IMR-90 (cell line): ENCODE measurements around the gene DRD4. TPM values are rescaled to one million over a fixed set of nuclear protein-coding genes. Genes with fewer than 3 reads are reported as not detected.

Experiments used
- ATAC-seq: fragments of 200-7000 bp; cut with Tn5 transposase; 2 replicates; pipeline ENCODE4 v1.9.1; 2020; ENCODE audit warnings: low read depth, mild to moderate bottlenecking, moderate library complexity
- BruUV-seq: library from RNA; stranded (reverse); fragments of 400-500 nt; replicated peaks from 2 replicates; lab custom pipeline; 2021; lab: Mats Ljungman, UMichigan
- CTCF ChIA-PET: fragments of 300-600 bp; formaldehyde crosslinking; extraction: SDS; loops from one replicate; lab custom pipeline; 2021; ENCODE audit warnings: antibody characterized with exemption; lab: Yijun Ruan, JAX
- POLR2A ChIA-PET: fragments of 300-600 bp; sonication (Branson Sonifier 250); formaldehyde crosslinking; loops from one replicate; lab custom pipeline; 2022; ENCODE audit warnings: antibody characterized with exemption; ENCODE audit not compliant: unreplicated experiment; lab: Charles Lee
- DNase-seq: peaks from one replicate; pipeline ENCODE4 v3.0.0; 2013
- H2AFZ ChIP-seq: replicated peaks from 2 replicates; pipeline ENCODE3; 2013; ENCODE audit warnings: low read length, mild to moderate bottlenecking; ENCODE audit not compliant: poor library complexity
- H2AK5ac ChIP-seq: 2 replicates; pipeline ENCODE4 v1.6.1; 2013; ENCODE audit warnings: low read depth, low read length, inconsistent platforms
- H2AK9ac ChIP-seq: replicated peaks from 2 replicates; pipeline ENCODE3; 2013; ENCODE audit warnings: mild to moderate bottlenecking, low read depth, low read length, moderate library complexity; ENCODE audit not compliant: poor library complexity
- H2BK120ac ChIP-seq: 2 replicates; pipeline ENCODE4 v1.6.1; 2013; ENCODE audit warnings: low read depth, low read length, inconsistent platforms
- H2BK15ac ChIP-seq: 3 replicates; pipeline ENCODE4 v1.6.1; 2013; ENCODE audit warnings: low read depth, low read length, inconsistent platforms
- H2BK20ac ChIP-seq: 2 replicates; pipeline ENCODE4 v1.6.1; 2013; ENCODE audit warnings: low read depth, mild to moderate bottlenecking, inconsistent platforms, low read length, moderate library complexity
- H2BK5ac ChIP-seq: 2 replicates; pipeline ENCODE4 v1.6.1; 2013; ENCODE audit warnings: mild to moderate bottlenecking, low read depth, low read length, inconsistent platforms; ENCODE audit not compliant: poor library complexity, severe bottlenecking
- H3K14ac ChIP-seq: replicated peaks from 2 replicates; pipeline ENCODE4 v1.6.1; 2013; ENCODE audit warnings: low read depth, low read length, inconsistent platforms
- H3K18ac ChIP-seq: 2 replicates; pipeline ENCODE4 v1.6.1; 2013; ENCODE audit warnings: low read depth, low read length, control low read depth
- H3K23ac ChIP-seq: 2 replicates; pipeline ENCODE4 v1.6.1; 2013; ENCODE audit warnings: low read depth, low read length, inconsistent platforms
- H3K27ac ChIP-seq: 2 replicates; pipeline ENCODE4 v1.5.1; 2013; ENCODE audit warnings: mild to moderate bottlenecking, control low read depth, low read length; ENCODE audit not compliant: insufficient read depth
- H3K27me3 ChIP-seq: 2 replicates; pipeline ENCODE4 v1.6.1; 2013; ENCODE audit warnings: low read length; ENCODE audit not compliant: control insufficient read depth, insufficient read depth
- H3K36me3 ChIP-seq: 2 replicates; pipeline ENCODE4 v1.6.1; 2013; ENCODE audit warnings: low read length, mixed read lengths; ENCODE audit not compliant: control insufficient read depth, insufficient read depth
- H3K4ac ChIP-seq: 2 replicates; pipeline ENCODE4 v1.6.1; 2013; ENCODE audit warnings: low read depth, low read length, inconsistent platforms
- H3K4me1 ChIP-seq: 2 replicates; pipeline ENCODE4 v1.6.1; 2013; ENCODE audit warnings: low read length, mixed read lengths; ENCODE audit not compliant: control insufficient read depth, insufficient read depth
- H3K4me2 ChIP-seq: 2 replicates; pipeline ENCODE4 v1.6.1; 2013; ENCODE audit warnings: low read depth, mild to moderate bottlenecking, control low read depth, low read length, moderate library complexity
- H3K4me3 ChIP-seq: 2 replicates; pipeline ENCODE4 v1.5.1; 2013; ENCODE audit warnings: low read depth, mild to moderate bottlenecking, control low read depth, low read length, moderate library complexity; ENCODE audit not compliant: insufficient read depth
- H3K56ac ChIP-seq: 2 replicates; pipeline ENCODE4 v1.6.1; 2013; ENCODE audit warnings: low read length, inconsistent platforms; ENCODE audit not compliant: insufficient read depth; ENCODE audit errors: extremely low read depth
- H3K79me1 ChIP-seq, 2 experiments: 2 replicates each; pipeline ENCODE4 v1.6.1; 2013; ENCODE audit warnings: low read length in 2 of 2, inconsistent platforms in 1 of 2, low read depth in 1 of 2
- H3K9ac ChIP-seq: 2 replicates; pipeline ENCODE4 v1.6.1; 2013; ENCODE audit warnings: low read depth, low read length, control low read depth
- H3K9me1 ChIP-seq: 2 replicates; pipeline ENCODE4 v1.6.1; 2013; ENCODE audit warnings: low read length, inconsistent platforms; ENCODE audit not compliant: insufficient read depth
- H3K9me3 ChIP-seq: 2 replicates; pipeline ENCODE4 v1.6.1; 2013; ENCODE audit warnings: low read length; ENCODE audit not compliant: control insufficient read depth, insufficient read depth
- H4K20me1 ChIP-seq: 2 replicates; pipeline ENCODE4 v1.6.1; 2013; ENCODE audit warnings: low read length, inconsistent platforms; ENCODE audit not compliant: insufficient read depth
- H4K5ac ChIP-seq: 2 replicates; pipeline ENCODE4 v1.6.1; 2013; ENCODE audit warnings: mild to moderate bottlenecking, low read depth, low read length, control low read depth
- H4K8ac ChIP-seq, 2 experiments: 2 replicates each; pipeline ENCODE4 v1.6.1; 2013; ENCODE audit warnings: low read depth in 2 of 2, low read length in 2 of 2, control low read depth in 1 of 2, inconsistent platforms in 1 of 2
- H4K91ac ChIP-seq: 2 replicates; pipeline ENCODE4 v1.6.1; 2013; ENCODE audit warnings: low read depth, low read length, inconsistent platforms; ENCODE audit not compliant: insufficient read depth
- BHLHE40 ChIP-seq: fragments of 150-350 bp; IDR thresholded peaks from 2 replicates; pipeline ENCODE4 v1.6.1; 2016; ENCODE audit warnings: mild to moderate bottlenecking, low read depth, low read length
- CEBPB ChIP-seq: IDR thresholded peaks from 2 replicates; pipeline ENCODE4 v1.6.1; 2012; ENCODE audit warnings: low read depth, low read length, improper control_type of control experiment
- FOS ChIP-seq: fragments of 150-350 bp; IDR thresholded peaks from 2 replicates; pipeline ENCODE4 v1.6.1; 2016; ENCODE audit warnings: low read depth, low read length
- MAFK ChIP-seq: IDR thresholded peaks from 2 replicates; pipeline ENCODE4 v1.6.1; 2012; ENCODE audit warnings: low read depth, low read length, improper control_type of control experiment
- MAZ ChIP-seq: IDR thresholded peaks from 2 replicates; pipeline ENCODE4 v1.6.1; 2012; ENCODE audit warnings: low read depth, mild to moderate bottlenecking, low read length, improper control_type of control experiment, moderate library complexity, borderline replicate concordance
- MXI1 ChIP-seq: IDR thresholded peaks from 2 replicates; pipeline ENCODE4 v1.6.1; 2012; ENCODE audit warnings: low read depth, mild to moderate bottlenecking, low read length, moderate library complexity, borderline replicate concordance
- NFE2L2 ChIP-seq: fragments of 150-350 bp; IDR thresholded peaks from 2 replicates; pipeline ENCODE4 v1.6.1; 2016; ENCODE audit warnings: low read depth, mild to moderate bottlenecking, low read length
- POLR2A ChIP-seq: IDR thresholded peaks from 2 replicates; pipeline ENCODE4 v1.6.1; 2012; ENCODE audit warnings: mild to moderate bottlenecking, low read depth, low read length
- RAD21 ChIP-seq: IDR thresholded peaks from 2 replicates; pipeline ENCODE4 v1.6.1; 2012; ENCODE audit warnings: low read length, improper control_type of control experiment
- RCOR1 ChIP-seq: IDR thresholded peaks from 2 replicates; pipeline ENCODE4 v1.6.1; 2012; ENCODE audit warnings: mild to moderate bottlenecking, low read length, improper control_type of control experiment; ENCODE audit not compliant: insufficient replicate concordance
- RFX5 ChIP-seq: IDR thresholded peaks from 2 replicates; pipeline ENCODE4 v1.8.0; 2012; ENCODE audit warnings: low read depth, mild to moderate bottlenecking, low read length, moderate library complexity
- SMC3 ChIP-seq: fragments of 150-350 bp; IDR thresholded peaks from 2 replicates; pipeline ENCODE4 v1.6.1; 2016; ENCODE audit warnings: low read depth, mild to moderate bottlenecking, antibody characterized with exemption, low read length, moderate library complexity
- WGBS, 2 experiments: methylation state at CpG; one replicate each; pipeline versions ENCODE4 v1.1.5 to v1.1.7; 2013; ENCODE audit warnings: missing lambda C conversion rate in 2 of 2; ENCODE audit not compliant: insufficient read length in 1 of 2; ENCODE audit errors: extremely low coverage in 2 of 2; 5-methylcytosine and 5-hydroxymethylcytosine counted together
- dilution Hi-C: fragments of 300-500 bp; cut with HindIII; formaldehyde crosslinking; loops from one replicate; pipeline ENCODE4 v1.14.3; 2018; ENCODE audit warnings: low sequenced_read_pairs; ENCODE audit not compliant: unreplicated experiment
- in situ Hi-C: fragments of 300-500 bp; cut with MboI; formaldehyde crosslinking; loops from 3 replicates; pipeline ENCODE4 v1.14.3; 2019; ENCODE audit warnings: low sequenced_read_pairs, inconsistent platforms, mixed read lengths
- intact Hi-C: fragments of 100-400 bp; cut with micrococcal nuclease; formaldehyde crosslinking; loops from 2 replicates; pipeline ENCODE4 v1.10.0; 2022
- polyA plus RNA-seq, 3 experiments: library from polyadenylated mRNA; depleted of rRNA; stranded (reverse); fragments of >200 nt; gene quantifications; 2 replicates each; pipeline ENCODE4 v1.2.3, GENCODE V29; 2012; ENCODE audit warnings: low replicate concordance in 1 of 3
- total RNA-seq: library from RNA; depleted of rRNA; stranded (reverse); fragments of >200 nt; gene quantifications from 2 replicates; pipeline ENCODE4 v1.2.3, GENCODE V29; 2012
- TF ChIP-seq, protein P1 (sequence below): conservative IDR thresholded peaks from 2 replicates; pipeline ENCODE4 v1.5.1; 2012; ENCODE audit warnings: mild to moderate bottlenecking, low read depth, low read length, improper control_type of control experiment
- TF ChIP-seq, protein P2 (sequence below): fragments of 150-350 bp; IDR thresholded peaks from 2 replicates; pipeline ENCODE4 v1.6.1; 2017; ENCODE audit warnings: mild to moderate bottlenecking, antibody characterized with exemption, low read length, low read depth
- TF ChIP-seq, protein P3 (sequence below): fragments of 150-350 bp; IDR thresholded peaks from 2 replicates; pipeline ENCODE4 v1.6.1; 2016; ENCODE audit warnings: low read depth, mild to moderate bottlenecking, low read length, moderate library complexity, borderline replicate concordance

Gene DRD4
- total and polyA plus RNA-seq, 2 of the 4 experiments (the other 2 are of a cell fraction): not detected

DNA sequence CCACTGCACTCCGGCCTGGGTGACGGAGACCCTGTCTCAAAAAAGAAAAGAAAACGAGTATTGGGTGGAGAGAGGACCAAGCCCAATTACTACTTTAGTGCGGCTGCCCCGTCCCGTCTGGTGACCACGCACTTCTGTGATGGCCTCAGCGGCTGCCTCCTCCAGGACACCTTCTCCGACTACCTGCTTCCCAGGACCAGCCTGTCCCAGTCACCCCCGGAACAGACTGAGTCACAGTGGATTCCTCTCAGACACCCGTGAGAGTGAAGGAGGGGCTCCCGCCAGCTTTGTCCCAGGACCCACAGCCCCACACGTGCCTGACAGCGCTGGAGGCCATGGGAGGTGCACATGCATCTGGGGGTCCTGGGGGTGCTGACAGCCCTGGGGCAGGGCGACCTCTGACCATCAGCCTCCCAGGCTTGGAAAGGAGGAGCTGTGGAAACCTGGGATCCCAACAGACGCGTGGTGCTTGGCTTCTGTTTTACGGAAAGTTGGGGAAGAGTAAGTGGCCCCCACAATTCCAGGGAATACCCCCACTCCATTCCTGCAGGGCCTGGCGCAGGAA lies 4.8 kb downstream of the DRD4 start:
- POLR2A ChIA-PET: no interaction called here
- Histone ChIP-seq H3K9me3 (no peaks in the 10 kb centered on the region), H4K20me1 (peaks cover 27% of the 10 kb centered on the region), H4K91ac (no peak overlapping the region), H3K56ac (no peak overlapping the region), H3K14ac (no peak overlapping the region), H3K79me1 (no peaks in the 10 kb centered on the region), H2AK9ac (no peak overlapping the region), H3K18ac (no peak overlapping the region), H3K23ac (no peak overlapping the region), H3K4ac (no peak overlapping the region), H3K4me2 (no peak overlapping the region), H3K27ac (no peak overlapping the region), H3K9ac (no peak overlapping the region), H3K36me3 (peaks cover 22% of the 10 kb centered on the region), H3K4me3 (no peak overlapping the region), H2AK5ac (no peak overlapping the region), H2BK120ac (no peak overlapping the region), H4K5ac (no peak overlapping the region), H3K27me3 (peaks cover 14% of the 10 kb centered on the region; the same call in 1 of the 2 replicates), H3K4me1 (peaks cover 8% of the 10 kb centered on the region; the same call in 1 of the 2 replicates), H2BK5ac (no peak overlapping the region), H3K9me1 (no peaks in the 10 kb centered on the region), H2BK15ac (no peak overlapping the region), H2BK20ac (no peak overlapping the region), H4K8ac (no peak overlapping the region), H2AFZ (no peak overlapping the region)
- intact Hi-C loops: no loop called here
- DNase-seq: no peak
- no peak for ATAC-seq
- no peak for TF ChIP-seq MXI1
- no peak for TF ChIP-seq CEBPB
- TF ChIP-seq POLR2A: no peak
- TF ChIP-seq, protein P1, sequence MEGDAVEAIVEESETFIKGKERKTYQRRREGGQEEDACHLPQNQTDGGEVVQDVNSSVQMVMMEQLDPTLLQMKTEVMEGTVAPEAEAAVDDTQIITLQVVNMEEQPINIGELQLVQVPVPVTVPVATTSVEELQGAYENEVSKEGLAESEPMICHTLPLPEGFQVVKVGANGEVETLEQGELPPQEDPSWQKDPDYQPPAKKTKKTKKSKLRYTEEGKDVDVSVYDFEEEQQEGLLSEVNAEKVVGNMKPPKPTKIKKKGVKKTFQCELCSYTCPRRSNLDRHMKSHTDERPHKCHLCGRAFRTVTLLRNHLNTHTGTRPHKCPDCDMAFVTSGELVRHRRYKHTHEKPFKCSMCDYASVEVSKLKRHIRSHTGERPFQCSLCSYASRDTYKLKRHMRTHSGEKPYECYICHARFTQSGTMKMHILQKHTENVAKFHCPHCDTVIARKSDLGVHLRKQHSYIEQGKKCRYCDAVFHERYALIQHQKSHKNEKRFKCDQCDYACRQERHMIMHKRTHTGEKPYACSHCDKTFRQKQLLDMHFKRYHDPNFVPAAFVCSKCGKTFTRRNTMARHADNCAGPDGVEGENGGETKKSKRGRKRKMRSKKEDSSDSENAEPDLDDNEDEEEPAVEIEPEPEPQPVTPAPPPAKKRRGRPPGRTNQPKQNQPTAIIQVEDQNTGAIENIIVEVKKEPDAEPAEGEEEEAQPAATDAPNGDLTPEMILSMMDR: no peak
- no peak for TF ChIP-seq RCOR1
- TF ChIP-seq MAZ: no peak
- TF ChIP-seq SMC3: no peak
- TF ChIP-seq RAD21: no peak
- no peak for TF ChIP-seq BHLHE40
- no peak for TF ChIP-seq MAFK
- no peak for TF ChIP-seq RFX5
- TF ChIP-seq NFE2L2: no peak
- TF ChIP-seq, protein P2, sequence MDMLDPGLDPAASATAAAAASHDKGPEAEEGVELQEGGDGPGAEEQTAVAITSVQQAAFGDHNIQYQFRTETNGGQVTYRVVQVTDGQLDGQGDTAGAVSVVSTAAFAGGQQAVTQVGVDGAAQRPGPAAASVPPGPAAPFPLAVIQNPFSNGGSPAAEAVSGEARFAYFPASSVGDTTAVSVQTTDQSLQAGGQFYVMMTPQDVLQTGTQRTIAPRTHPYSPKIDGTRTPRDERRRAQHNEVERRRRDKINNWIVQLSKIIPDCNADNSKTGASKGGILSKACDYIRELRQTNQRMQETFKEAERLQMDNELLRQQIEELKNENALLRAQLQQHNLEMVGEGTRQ: no peak
- TF ChIP-seq, protein P3, sequence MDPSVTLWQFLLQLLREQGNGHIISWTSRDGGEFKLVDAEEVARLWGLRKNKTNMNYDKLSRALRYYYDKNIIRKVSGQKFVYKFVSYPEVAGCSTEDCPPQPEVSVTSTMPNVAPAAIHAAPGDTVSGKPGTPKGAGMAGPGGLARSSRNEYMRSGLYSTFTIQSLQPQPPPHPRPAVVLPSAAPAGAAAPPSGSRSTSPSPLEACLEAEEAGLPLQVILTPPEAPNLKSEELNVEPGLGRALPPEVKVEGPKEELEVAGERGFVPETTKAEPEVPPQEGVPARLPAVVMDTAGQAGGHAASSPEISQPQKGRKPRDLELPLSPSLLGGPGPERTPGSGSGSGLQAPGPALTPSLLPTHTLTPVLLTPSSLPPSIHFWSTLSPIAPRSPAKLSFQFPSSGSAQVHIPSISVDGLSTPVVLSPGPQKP: no peak
- TF ChIP-seq FOS: no peak
- WGBS, 2 experiments: 80% methylated on average over 6 of the region's 19 CpGs; no CpG with 5 or more reads in 1 of the 2 experiments
- BruUV-seq: no TSS peak
- dilution Hi-C loops: no loop called here
- CTCF ChIA-PET: no interaction called here
- in situ Hi-C loops: no loop called here
